HG02870 (cell line): ENCODE data around the gene CD4.

ENCODE experiments used
- ATAC-seq: cut with Tn5 transposase; IDR thresholded peaks from one replicate; pipeline ENCODE4 v1.9.1; 2021; ENCODE audit warnings: mild to moderate bottlenecking, moderate library complexity; ENCODE audit not compliant: unreplicated experiment

CD4 gene

GRCh38 chr12:6843118-6843902, 54.0 kb downstream of the CD4 start:
- ATAC-seq = no peak

GRCh38 chr12:6845395-6845794, 56.1 kb downstream of the CD4 start:
- no peak for ATAC-seq

GRCh38 chr12:6846316-6846869, 57.1 kb downstream of the CD4 start:
- ATAC-seq = no peak

- no peak for ATAC-seq
Measured at GRCh38 chr12:6847676-6848075, 58.3 kb downstream of the CD4 start.

- no peak for ATAC-seq
Measured at GRCh38 chr12:6849427-6849826, 60.1 kb downstream of the CD4 start.

- ATAC-seq = no peak
Measured at GRCh38 chr12:6849976-6850560, 60.7 kb downstream of the CD4 start.

- no peak for ATAC-seq
Measured at GRCh38 chr12:6850796-6851152, 61.4 kb downstream of the CD4 start.

GRCh38 chr12:6851153-6851920, 62.0 kb downstream of the CD4 start, which contains the start of gene CDCA3:
TSS of gene CDCA3 (minus strand) at chr12:6851286. CDS start at chr12:6850952, 334 bp downstream.
- peak; percentile 49 for ATAC-seq

- ATAC-seq = peak; percentile 72
Measured at GRCh38 chr12:6851921-6852650, 62.8 kb downstream of the CD4 start, which contains the start of gene USP5. TSS of gene USP5 (plus strand) at chr12:6852150. CDS start at chr12:6852180, 30 bp downstream.

GRCh38 chr12:6852651-6853354, 63.5 kb downstream of the CD4 start:
- no peak for ATAC-seq

GRCh38 chr12:6853626-6854025, 64.3 kb downstream of the CD4 start:
- no peak for ATAC-seq

GRCh38 chr12:6854036-6854435, 64.7 kb downstream of the CD4 start:
- no peak for ATAC-seq

- no peak for ATAC-seq
Measured at GRCh38 chr12:6855322-6855721, 66.0 kb downstream of the CD4 start.

- ATAC-seq = no peak
Measured at GRCh38 chr12:6858799-6859198, 69.5 kb downstream of the CD4 start.

GRCh38 chr12:6860116-6860515, 70.8 kb downstream of the CD4 start:
- no peak for ATAC-seq

GRCh38 chr12:6860942-6861341, 71.6 kb downstream of the CD4 start:
- ATAC-seq = no peak

GRCh38 chr12:6861391-6861790, 72.1 kb downstream of the CD4 start:
- ATAC-seq = no peak

GRCh38 chr12:6863033-6863432, 73.7 kb downstream of the CD4 start:
- no peak for ATAC-seq

- ATAC-seq = no peak
Measured at GRCh38 chr12:6863586-6864321, 74.4 kb downstream of the CD4 start.
